Activated T-helper 1 cell treated with anti-CD3 and anti-CD28 coated beads, Interleukin-12 subunit alpha, Interleukin-12 subunit beta, Interleukin-2, Interleukin-4 antibody, amounts not matched to agents 30 ng/mL and 10 ng/mL and 1 ng/mL, durations not matched to agents 14 hours and 24 hours and 36 hours (primary cell): ENCODE data around the gene USP9Y. TPM values are rescaled to one million over a fixed set of nuclear protein-coding genes. Genes with fewer than 3 reads are reported as not detected.
"Not testable (repeated sequence)": the region's sequence is repeated elsewhere in the genome, so short reads cannot be mapped to it uniquely, and the experiment has no call there.

Experiments
- DNase-seq: peaks from one replicate; pipeline ENCODE4 v3.0.0; 2021; ENCODE audit warnings: low spot score
- H3K27ac Mint-ChIP-seq: one replicate; pipeline ENCODE4 v1.8.0; 2021; ENCODE audit warnings: mild to moderate bottlenecking, mixed read lengths
- H3K27me3 Mint-ChIP-seq: one replicate; pipeline ENCODE4 v1.8.0; 2022; ENCODE audit warnings: mild to moderate bottlenecking, moderate library complexity, mixed read lengths; ENCODE audit not compliant: insufficient read depth
- H3K36me3 Mint-ChIP-seq: one replicate; pipeline ENCODE4 v1.8.0; 2021; ENCODE audit warnings: low read depth, mixed read lengths
- H3K4me1 Mint-ChIP-seq: one replicate; pipeline ENCODE4 v1.8.0; 2021; ENCODE audit warnings: low read depth, mixed read lengths
- H3K4me3 Mint-ChIP-seq: one replicate; pipeline ENCODE4 v1.8.0; 2021; ENCODE audit warnings: mild to moderate bottlenecking, moderate library complexity, mixed read lengths
- H3K9me3 Mint-ChIP-seq: one replicate; pipeline ENCODE4 v1.8.0; 2021; ENCODE audit warnings: mixed read lengths
- intact Hi-C: fragments of 100-400 bp; cut with micrococcal nuclease; formaldehyde crosslinking; loops from one replicate; pipeline ENCODE4 v1.15.1; 2024
- total RNA-seq: library from RNA; stranded (reverse); gene quantifications from 2 replicates; pipeline ENCODE4 v1.2.3, GENCODE V29; 2022

Gene USP9Y
- 13.0 and 14.6 TPM in 2 replicates for total RNA-seq

GRCh38 chrY:12701181-12701695 is at the start of gene USP9Y:
USP9Y (plus strand) TSS chrY:12701231; CDS start chrY:12709448, 8,217 bp downstream.
- H3K27ac Mint-ChIP-seq, result no peak within 1 kb of the TSS
- no peaks in the 10 kb centered on the region for H3K4me1 Mint-ChIP-seq
- intact Hi-C loops, result no loop called here
- H3K9me3 Mint-ChIP-seq, result peaks cover 3% of the 10 kb centered on the region
- no peak for DNase-seq
- no peak within 1 kb of the TSS for H3K4me3 Mint-ChIP-seq
- H3K27me3 Mint-ChIP-seq, result no peaks in the 10 kb centered on the region
- H3K36me3 Mint-ChIP-seq, result peaks cover 36% of the 10 kb centered on the region

GRCh38 chrY:12651621-12652036 is 49.4 kb upstream of the USP9Y start:
- no peaks in the 10 kb centered on the region for H3K4me1 Mint-ChIP-seq
- H3K27me3 Mint-ChIP-seq, result no peaks in the 10 kb centered on the region
- H3K9me3 Mint-ChIP-seq, result no peaks in the 10 kb centered on the region
- no peaks in the 10 kb centered on the region for H3K36me3 Mint-ChIP-seq
- intact Hi-C loops, result no loop called here
- H3K4me3 Mint-ChIP-seq, result no peak overlapping the region
- no peak overlapping the region for H3K27ac Mint-ChIP-seq
- no peak for DNase-seq

- intact Hi-C loops, result loop anchor here (2.0 to 10.0 kb wide), 4 partner anchors 35 to 1683 kb away; partner anchors contain the start of gene TMSB4Y
- H3K27ac Mint-ChIP-seq, result peak overlapping the region; percentile 97
- H3K4me1 Mint-ChIP-seq, result peaks cover 24% of the 10 kb centered on the region
- H3K4me3 Mint-ChIP-seq, result peak overlapping the region; percentile 98
- DNase-seq, result peak; percentile 38
- H3K9me3 Mint-ChIP-seq, result no peaks in the 10 kb centered on the region
- no peaks in the 10 kb centered on the region for H3K27me3 Mint-ChIP-seq
- peaks cover 14% of the 10 kb centered on the region for H3K36me3 Mint-ChIP-seq
These were observed 39.0 kb upstream of the USP9Y start for GRCh38 chrY:12661745-12662681.

GRCh38 chrY:12662745-12663591 is 38.1 kb upstream of the USP9Y start:
- Mint-ChIP-seq H3K27ac (peak overlapping the region; percentile 97), H3K27me3 (no peaks in the 10 kb centered on the region), H3K9me3 (no peaks in the 10 kb centered on the region), H3K36me3 (peaks cover 17% of the 10 kb centered on the region), H3K4me3 (peak overlapping the region; percentile 98), H3K4me1 (peaks cover 24% of the 10 kb centered on the region)
- peak; percentile 8 for DNase-seq
- intact Hi-C loops, result loop anchor here (1.0 to 10.0 kb wide), 8 partner anchors 36 to 1682 kb away; partner anchors contain the start of genes DDX3Y, TMSB4Y and UTY

GRCh38 chrY:12663845-12664244 is 37.2 kb upstream of the USP9Y start:
- H3K36me3 Mint-ChIP-seq, result peaks cover 17% of the 10 kb centered on the region
- peak overlapping the region; percentile 98 for H3K4me3 Mint-ChIP-seq
- peak overlapping the region; percentile 97 for H3K27ac Mint-ChIP-seq
- H3K9me3 Mint-ChIP-seq, H3K27me3 Mint-ChIP-seq, DNase-seq: not testable (repeated sequence)
- H3K4me1 Mint-ChIP-seq, result peaks cover 24% of the 10 kb centered on the region
- intact Hi-C loops, result loop anchor here (1.0 to 10.0 kb wide), 8 partner anchors 37 to 1681 kb away; partner anchors contain the start of genes DDX3Y, TMSB4Y and UTY

GRCh38 chrY:12678111-12678510 is 22.9 kb upstream of the USP9Y start:
- DNase-seq, result no peak
- Mint-ChIP-seq H3K4me1 (no peaks in the 10 kb centered on the region), H3K9me3 (no peaks in the 10 kb centered on the region), H3K27ac (no peak overlapping the region), H3K36me3 (peaks cover 12% of the 10 kb centered on the region), H3K4me3 (no peak overlapping the region), H3K27me3 (no peaks in the 10 kb centered on the region)
- intact Hi-C loops, result no loop called here

GRCh38 chrY:12681535-12681934 is 19.5 kb upstream of the USP9Y start:
- Mint-ChIP-seq H3K9me3 (no peaks in the 10 kb centered on the region), H3K27me3 (no peaks in the 10 kb centered on the region), H3K4me1 (no peaks in the 10 kb centered on the region), H3K36me3 (peaks cover 11% of the 10 kb centered on the region), H3K4me3 (no peak overlapping the region), H3K27ac (no peak overlapping the region)
- no peak for DNase-seq
- intact Hi-C loops, result no loop called here

GRCh38 chrY:12688337-12688736 is 12.7 kb upstream of the USP9Y start:
- Mint-ChIP-seq H3K27ac (no peak overlapping the region), H3K4me1 (peaks cover 5% of the 10 kb centered on the region), H3K4me3 (no peak overlapping the region), H3K27me3 (no peaks in the 10 kb centered on the region), H3K9me3 (peaks cover 11% of the 10 kb centered on the region), H3K36me3 (peaks cover 33% of the 10 kb centered on the region)
- DNase-seq, result no peak
- intact Hi-C loops, result no loop called here

GRCh38 chrY:12700087-12700486 is 944 bp upstream of the USP9Y start:
- H3K4me1 Mint-ChIP-seq, result no peaks in the 10 kb centered on the region
- H3K4me3 Mint-ChIP-seq, result no peak overlapping the region
- H3K27me3 Mint-ChIP-seq, result no peaks in the 10 kb centered on the region
- intact Hi-C loops, result no loop called here
- peaks cover 3% of the 10 kb centered on the region for H3K9me3 Mint-ChIP-seq
- DNase-seq, result no peak
- H3K27ac Mint-ChIP-seq, result no peak overlapping the region
- peaks cover 33% of the 10 kb centered on the region for H3K36me3 Mint-ChIP-seq

- peaks cover 36% of the 10 kb centered on the region for H3K36me3 Mint-ChIP-seq
- no peak overlapping the region for H3K27ac Mint-ChIP-seq
- intact Hi-C loops, result no loop called here
- no peak for DNase-seq
- H3K27me3 Mint-ChIP-seq, result no peaks in the 10 kb centered on the region
- no peaks in the 10 kb centered on the region for H3K4me1 Mint-ChIP-seq
- no peak overlapping the region for H3K4me3 Mint-ChIP-seq
- peaks cover 3% of the 10 kb centered on the region for H3K9me3 Mint-ChIP-seq
These were observed 1.1 kb downstream of the USP9Y start for GRCh38 chrY:12702174-12702573.

GRCh38 chrY:12710460-12710859 is 9.4 kb downstream of the USP9Y start:
- no peaks in the 10 kb centered on the region for H3K9me3 Mint-ChIP-seq
- peaks cover 5% of the 10 kb centered on the region for H3K36me3 Mint-ChIP-seq
- no peak for DNase-seq
- H3K27ac Mint-ChIP-seq, result peak overlapping the region; percentile 63
- no peak overlapping the region for H3K4me3 Mint-ChIP-seq
- intact Hi-C loops, result no loop called here
- no peaks in the 10 kb centered on the region for H3K27me3 Mint-ChIP-seq
- no peaks in the 10 kb centered on the region for H3K4me1 Mint-ChIP-seq

GRCh38 chrY:12715376-12715775 is 14.3 kb downstream of the USP9Y start:
- Mint-ChIP-seq H3K27me3 (no peaks in the 10 kb centered on the region), H3K4me1 (no peaks in the 10 kb centered on the region), H3K4me3 (no peak overlapping the region), H3K27ac (no peak overlapping the region), H3K9me3 (no peaks in the 10 kb centered on the region), H3K36me3 (peaks cover 8% of the 10 kb centered on the region)
- intact Hi-C loops, result no loop called here
- no peak for DNase-seq
